NCI-H69 (cell line): ENCODE data around the gene ZNF680.
"Not testable (repeated sequence)": the region's sequence is repeated elsewhere in the genome, so short reads cannot be mapped to it uniquely, and the experiment has no call there.

Experiments
- DNase-seq: peaks from one replicate; lab custom pipeline; 2025; lab: John Stamatoyannopoulos, UW

The ZNF680 gene

DNA sequence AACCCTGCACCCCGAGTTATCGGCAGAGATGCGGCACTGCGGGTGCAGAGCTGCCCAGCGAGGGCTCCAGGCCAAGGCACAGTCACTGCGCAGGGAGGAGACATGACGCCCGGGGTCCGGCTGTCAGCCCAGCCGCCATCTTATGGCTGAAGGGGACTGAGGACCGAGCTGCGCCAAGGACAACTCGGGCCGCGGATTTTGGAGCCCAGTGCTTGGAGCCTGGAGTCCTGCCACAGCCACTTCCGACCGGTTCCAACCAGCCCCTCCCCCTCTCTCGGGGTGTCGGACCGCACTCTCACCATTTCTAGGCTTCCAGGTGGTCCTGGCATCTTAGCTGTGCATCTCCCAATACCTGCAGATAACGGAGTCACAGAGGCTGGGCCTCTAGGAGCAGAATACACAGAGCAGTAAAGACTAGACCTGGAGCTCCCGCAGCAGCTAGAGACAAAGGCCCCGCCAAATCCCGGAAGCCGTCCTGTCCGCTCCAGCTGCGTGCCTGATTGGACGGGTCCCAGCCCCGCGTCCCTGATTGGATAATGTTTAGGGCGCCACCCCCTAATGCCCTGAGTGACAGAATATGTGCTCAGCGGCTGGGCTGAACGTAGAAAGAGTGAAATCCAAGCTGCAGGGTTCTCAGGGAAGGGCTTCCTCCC lies at the start of gene ZNF680:
Gene ZNF680, minus strand, starts transcription at position 446 of the 653 bp plus-strand sequence. Its CDS starts 117 bp downstream, at position 329.
- peak; percentile 98 for DNase-seq

DNA sequence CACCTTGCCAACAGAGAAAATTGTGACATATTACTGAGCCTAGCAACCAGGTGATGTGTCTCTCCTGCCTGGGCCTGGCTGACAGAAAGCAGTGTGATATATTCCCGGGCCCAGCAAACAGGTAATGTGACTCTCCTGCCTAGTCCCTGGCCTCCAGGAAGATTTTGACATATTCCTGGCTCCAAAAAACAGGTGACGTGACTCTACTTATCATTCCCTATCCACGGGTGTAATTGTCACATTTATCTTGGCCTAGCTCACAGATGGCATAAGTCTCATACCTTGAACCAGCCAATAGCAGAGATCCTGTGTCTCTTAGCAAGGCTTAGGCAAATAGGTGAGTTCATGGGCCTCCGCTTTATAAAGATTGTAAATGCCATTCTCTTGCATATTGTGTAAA lies 49.6 kb upstream of the ZNF680 start:
- no peak for DNase-seq

- no peak for DNase-seq
Observed at GRCh38 chr7:64611717-64612116, 48.8 kb upstream of the ZNF680 start.

- no peak for DNase-seq
Observed at GRCh38 chr7:64610997-64611396, 48.1 kb upstream of the ZNF680 start.

- DNase-seq, result no peak
Observed at GRCh38 chr7:64608116-64608910, 45.4 kb upstream of the ZNF680 start.

GRCh38 chr7:64606385-64606784 lies 43.5 kb upstream of the ZNF680 start:
- DNase-seq, result no peak

DNA sequence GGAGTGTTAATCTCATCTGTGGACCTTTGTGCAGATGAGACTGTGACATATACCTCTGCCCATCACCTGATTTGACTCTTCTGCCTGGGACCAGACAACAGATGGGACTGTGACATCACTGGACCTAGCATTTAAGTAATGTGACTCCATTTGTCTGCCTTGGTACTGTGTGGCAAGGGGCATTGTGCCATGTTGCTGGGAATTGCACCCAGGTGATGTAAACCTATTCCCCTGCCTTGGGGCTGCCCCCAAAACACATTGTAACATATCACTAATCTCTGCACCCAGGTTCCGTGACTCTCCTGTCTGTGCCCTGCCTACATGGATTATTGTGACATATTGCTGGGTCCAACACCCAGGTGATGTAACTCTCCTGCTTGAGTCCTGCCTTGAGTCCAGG lies 40.4 kb upstream of the ZNF680 start:
- DNase-seq, result no peak

- no peak for DNase-seq
Observed at GRCh38 chr7:64602518-64602917, 39.6 kb upstream of the ZNF680 start.

DNA sequence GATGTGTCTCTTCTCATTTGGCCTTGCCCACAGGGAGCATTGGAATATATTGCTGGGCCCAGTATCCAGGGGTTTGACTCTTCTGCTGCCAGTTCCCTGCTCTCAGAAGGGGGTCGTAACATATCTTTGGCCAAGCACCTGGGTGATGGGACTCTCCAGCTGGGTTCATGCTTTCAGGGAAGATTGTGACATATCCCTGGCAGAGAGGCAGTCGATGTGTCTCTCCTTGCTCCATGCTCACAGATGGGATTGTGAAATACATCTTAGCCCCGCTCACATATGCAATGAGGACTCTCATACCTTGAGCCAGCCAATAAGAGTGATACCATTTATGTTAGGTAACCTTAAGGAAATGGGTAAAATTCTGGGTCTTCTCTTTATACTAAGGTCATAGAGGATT lies 39.2 kb upstream of the ZNF680 start:
- no peak for DNase-seq

- DNase-seq, result no peak
Observed at GRCh38 chr7:64599359-64599758, 36.5 kb upstream of the ZNF680 start.

DNA sequence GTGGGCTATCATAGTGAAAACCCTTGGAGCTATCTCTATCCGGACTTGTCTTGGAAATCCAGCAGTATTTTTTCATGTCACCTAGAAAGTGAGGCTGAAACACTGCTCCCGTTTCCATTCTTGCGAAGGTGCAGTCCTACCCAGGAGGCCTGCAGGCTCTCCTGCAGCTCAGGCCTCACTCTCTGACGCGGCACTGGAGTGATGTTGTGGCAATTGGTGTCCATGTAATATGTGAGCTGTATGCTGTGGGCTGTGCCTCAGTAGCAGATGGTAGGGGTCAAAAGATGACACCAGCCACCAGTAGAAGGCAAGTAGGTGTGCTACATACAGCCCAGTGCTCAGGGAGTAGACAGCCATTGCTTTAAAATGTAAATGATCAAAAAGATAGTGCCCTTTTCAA lies 28.1 kb upstream of the ZNF680 start:
- DNase-seq, result no peak

DNA sequence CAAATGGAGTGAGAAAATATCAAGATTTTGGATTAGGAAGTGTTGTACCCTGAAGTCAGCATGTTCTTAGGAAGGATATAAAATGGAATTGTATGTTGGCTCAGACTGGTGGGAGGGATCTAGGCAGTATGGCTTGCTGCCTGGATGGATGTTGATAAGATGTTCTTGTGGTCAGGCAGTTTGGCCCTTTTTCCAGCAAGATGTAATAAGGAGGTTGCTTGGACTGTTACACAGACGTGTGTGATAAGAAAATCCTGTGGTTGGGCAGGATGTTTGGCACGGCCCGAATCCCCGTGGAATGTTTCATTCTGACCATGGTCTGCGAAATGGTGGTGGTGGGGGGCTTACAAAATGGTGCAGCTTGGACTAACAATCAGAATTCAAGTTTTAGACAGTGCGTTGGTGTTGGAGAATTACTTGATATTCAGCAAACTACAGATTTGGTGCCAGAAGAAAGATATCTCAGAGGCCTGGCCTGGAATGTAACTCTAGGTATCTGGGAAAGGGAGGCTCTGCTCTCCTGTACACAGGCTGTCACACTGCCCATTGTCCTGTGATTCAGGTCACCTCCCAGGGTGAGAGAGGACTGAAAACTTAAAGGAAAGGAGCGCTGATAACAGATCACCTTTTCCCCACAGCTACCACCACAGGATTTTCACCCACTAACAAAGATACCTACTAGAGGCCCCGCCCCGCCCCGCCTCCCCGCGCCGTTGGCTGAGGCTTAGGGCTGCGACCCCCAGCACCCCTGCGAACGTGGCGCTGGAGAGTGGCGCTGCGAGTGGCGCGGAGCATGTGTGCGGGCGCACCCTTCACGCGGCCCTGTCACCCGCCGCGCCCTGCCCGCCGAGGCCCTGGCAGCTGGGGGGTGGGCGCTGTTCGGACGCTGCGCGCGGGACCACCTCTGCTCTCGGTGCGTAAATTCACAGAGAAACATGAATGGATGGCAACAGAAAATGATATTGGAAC lies 19.3 kb upstream of the ZNF680 start:
- DNase-seq, result no peak

- no peak for DNase-seq
Observed at GRCh38 chr7:64581391-64581790, 18.5 kb upstream of the ZNF680 start.

DNA sequence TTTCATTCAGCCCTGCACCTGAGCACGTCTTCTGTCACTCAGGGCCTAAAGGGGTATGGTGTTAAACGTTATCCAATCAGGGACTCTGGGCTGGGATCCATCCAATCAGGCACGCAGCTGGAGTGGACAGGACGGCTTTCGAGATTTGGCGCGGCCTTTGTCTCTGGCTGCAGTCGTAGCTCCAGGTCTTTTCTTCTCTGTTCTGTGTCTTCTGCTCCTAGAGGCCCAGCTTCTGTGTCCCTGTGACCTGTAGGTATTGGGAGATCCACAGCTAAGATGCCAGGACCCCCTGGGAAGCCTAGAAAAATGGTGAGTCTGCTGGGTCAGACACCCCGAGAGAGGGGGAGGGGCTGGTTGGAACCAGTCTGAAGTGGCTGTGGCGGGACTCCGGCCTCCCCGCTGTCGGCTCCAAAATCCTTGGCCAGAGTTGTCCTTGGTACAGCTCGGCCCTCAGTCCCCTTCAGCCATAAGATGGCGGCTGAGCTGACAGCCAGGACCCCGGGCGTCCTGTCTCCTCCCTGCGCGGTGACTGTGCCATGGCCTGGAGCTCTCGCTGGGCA lies 11.7 kb upstream of the ZNF680 start:
- DNase-seq, result no peak

GRCh38 chr7:64570284-64570605 lies 7.4 kb upstream of the ZNF680 start:
- DNase-seq, result not testable (repeated sequence)

GRCh38 chr7:64569372-64570283 lies 6.8 kb upstream of the ZNF680 start:
- peak; percentile 56 for DNase-seq

- no peak for DNase-seq
Observed at GRCh38 chr7:64562256-64562625, 630 bp downstream of the ZNF680 start.

DNA sequence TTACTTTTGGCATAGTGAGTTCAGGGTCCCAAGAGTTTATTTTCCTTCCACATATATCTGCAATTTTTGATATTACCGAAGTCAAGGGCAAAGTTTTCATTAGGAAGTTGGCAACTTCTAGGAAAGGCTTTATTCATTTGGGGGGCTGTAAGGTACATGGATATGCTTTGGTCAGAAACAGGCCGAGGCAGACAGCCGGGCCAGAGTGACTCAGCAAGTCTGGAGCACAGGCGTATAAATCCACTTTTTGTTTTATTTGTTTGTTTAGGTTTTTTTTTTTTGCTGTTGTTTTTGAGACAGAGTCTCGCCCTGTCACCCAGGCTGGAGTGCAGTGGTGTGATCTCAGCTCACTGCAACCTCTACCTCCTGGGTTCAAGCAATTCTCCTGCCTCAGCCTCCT lies 3.7 kb downstream of the ZNF680 start:
- DNase-seq, result no peak

GRCh38 chr7:64558781-64559180 lies 4.1 kb downstream of the ZNF680 start:
- no peak for DNase-seq

GRCh38 chr7:64558323-64558705 lies 4.6 kb downstream of the ZNF680 start:
- DNase-seq, result peak; percentile 9

GRCh38 chr7:64557601-64558322 lies 5.1 kb downstream of the ZNF680 start:
- no peak for DNase-seq
